IMR-90 (cell line): Measurements from ENCODE around the gene GMEB1. TPM values are rescaled to one million over a fixed set of nuclear protein-coding genes. Genes with fewer than 3 reads are reported as not detected.

Source experiments
- ATAC-seq: fragments of 200-7000 bp; cut with Tn5 transposase; 2 replicates; pipeline ENCODE4 v1.9.1; 2020; ENCODE audit warnings: low read depth, mild to moderate bottlenecking, moderate library complexity
- BruUV-seq: library from RNA; stranded (reverse); fragments of 400-500 nt; replicated peaks from 2 replicates; lab custom pipeline; 2021; lab: Mats Ljungman, UMichigan
- CTCF ChIA-PET: fragments of 300-600 bp; formaldehyde crosslinking; extraction: SDS; loops from one replicate; lab custom pipeline; 2021; ENCODE audit warnings: antibody characterized with exemption; lab: Yijun Ruan, JAX
- POLR2A ChIA-PET: fragments of 300-600 bp; sonication (Branson Sonifier 250); formaldehyde crosslinking; loops from one replicate; lab custom pipeline; 2022; ENCODE audit warnings: antibody characterized with exemption; ENCODE audit not compliant: unreplicated experiment; lab: Charles Lee
- DNase-seq: peaks from one replicate; pipeline ENCODE4 v3.0.0; 2013
- H2AFZ ChIP-seq: replicated peaks from 2 replicates; pipeline ENCODE3; 2013; ENCODE audit warnings: low read length, mild to moderate bottlenecking; ENCODE audit not compliant: poor library complexity
- H2AK5ac ChIP-seq: 2 replicates; pipeline ENCODE4 v1.6.1; 2013; ENCODE audit warnings: low read depth, low read length, inconsistent platforms
- H2AK9ac ChIP-seq: replicated peaks from 2 replicates; pipeline ENCODE3; 2013; ENCODE audit warnings: mild to moderate bottlenecking, low read depth, low read length, moderate library complexity; ENCODE audit not compliant: poor library complexity
- H2BK120ac ChIP-seq: 2 replicates; pipeline ENCODE4 v1.6.1; 2013; ENCODE audit warnings: low read depth, low read length, inconsistent platforms
- H2BK15ac ChIP-seq: 3 replicates; pipeline ENCODE4 v1.6.1; 2013; ENCODE audit warnings: low read depth, low read length, inconsistent platforms
- H2BK20ac ChIP-seq: 2 replicates; pipeline ENCODE4 v1.6.1; 2013; ENCODE audit warnings: low read depth, mild to moderate bottlenecking, inconsistent platforms, low read length, moderate library complexity
- H2BK5ac ChIP-seq: 2 replicates; pipeline ENCODE4 v1.6.1; 2013; ENCODE audit warnings: mild to moderate bottlenecking, low read depth, low read length, inconsistent platforms; ENCODE audit not compliant: poor library complexity, severe bottlenecking
- H3K14ac ChIP-seq: replicated peaks from 2 replicates; pipeline ENCODE4 v1.6.1; 2013; ENCODE audit warnings: low read depth, low read length, inconsistent platforms
- H3K18ac ChIP-seq: 2 replicates; pipeline ENCODE4 v1.6.1; 2013; ENCODE audit warnings: low read depth, low read length, control low read depth
- H3K23ac ChIP-seq: 2 replicates; pipeline ENCODE4 v1.6.1; 2013; ENCODE audit warnings: low read depth, low read length, inconsistent platforms
- H3K27ac ChIP-seq: 2 replicates; pipeline ENCODE4 v1.5.1; 2013; ENCODE audit warnings: mild to moderate bottlenecking, control low read depth, low read length; ENCODE audit not compliant: insufficient read depth
- H3K27me3 ChIP-seq: 2 replicates; pipeline ENCODE4 v1.6.1; 2013; ENCODE audit warnings: low read length; ENCODE audit not compliant: control insufficient read depth, insufficient read depth
- H3K36me3 ChIP-seq: 2 replicates; pipeline ENCODE4 v1.6.1; 2013; ENCODE audit warnings: low read length, mixed read lengths; ENCODE audit not compliant: control insufficient read depth, insufficient read depth
- H3K4ac ChIP-seq: 2 replicates; pipeline ENCODE4 v1.6.1; 2013; ENCODE audit warnings: low read depth, low read length, inconsistent platforms
- H3K4me1 ChIP-seq: 2 replicates; pipeline ENCODE4 v1.6.1; 2013; ENCODE audit warnings: low read length, mixed read lengths; ENCODE audit not compliant: control insufficient read depth, insufficient read depth
- H3K4me2 ChIP-seq: 2 replicates; pipeline ENCODE4 v1.6.1; 2013; ENCODE audit warnings: low read depth, mild to moderate bottlenecking, control low read depth, low read length, moderate library complexity
- H3K4me3 ChIP-seq: 2 replicates; pipeline ENCODE4 v1.5.1; 2013; ENCODE audit warnings: low read depth, mild to moderate bottlenecking, control low read depth, low read length, moderate library complexity; ENCODE audit not compliant: insufficient read depth
- H3K56ac ChIP-seq: 2 replicates; pipeline ENCODE4 v1.6.1; 2013; ENCODE audit warnings: low read length, inconsistent platforms; ENCODE audit not compliant: insufficient read depth; ENCODE audit errors: extremely low read depth
- H3K79me1 ChIP-seq, 2 experiments: 2 replicates each; pipeline ENCODE4 v1.6.1; 2013; ENCODE audit warnings: low read length in 2 of 2, inconsistent platforms in 1 of 2, low read depth in 1 of 2
- H3K9ac ChIP-seq: 2 replicates; pipeline ENCODE4 v1.6.1; 2013; ENCODE audit warnings: low read depth, low read length, control low read depth
- H3K9me1 ChIP-seq: 2 replicates; pipeline ENCODE4 v1.6.1; 2013; ENCODE audit warnings: low read length, inconsistent platforms; ENCODE audit not compliant: insufficient read depth
- H3K9me3 ChIP-seq: 2 replicates; pipeline ENCODE4 v1.6.1; 2013; ENCODE audit warnings: low read length; ENCODE audit not compliant: control insufficient read depth, insufficient read depth
- H4K20me1 ChIP-seq: 2 replicates; pipeline ENCODE4 v1.6.1; 2013; ENCODE audit warnings: low read length, inconsistent platforms; ENCODE audit not compliant: insufficient read depth
- H4K5ac ChIP-seq: 2 replicates; pipeline ENCODE4 v1.6.1; 2013; ENCODE audit warnings: mild to moderate bottlenecking, low read depth, low read length, control low read depth
- H4K8ac ChIP-seq, 2 experiments: 2 replicates each; pipeline ENCODE4 v1.6.1; 2013; ENCODE audit warnings: low read depth in 2 of 2, low read length in 2 of 2, control low read depth in 1 of 2, inconsistent platforms in 1 of 2
- H4K91ac ChIP-seq: 2 replicates; pipeline ENCODE4 v1.6.1; 2013; ENCODE audit warnings: low read depth, low read length, inconsistent platforms; ENCODE audit not compliant: insufficient read depth
- CEBPB ChIP-seq: IDR thresholded peaks from 2 replicates; pipeline ENCODE4 v1.6.1; 2012; ENCODE audit warnings: low read depth, low read length, improper control_type of control experiment
- CHD1 ChIP-seq: IDR thresholded peaks from 2 replicates; pipeline ENCODE4 v1.6.1; 2012; ENCODE audit warnings: low read depth, low read length, improper control_type of control experiment
- FOS ChIP-seq: fragments of 150-350 bp; IDR thresholded peaks from 2 replicates; pipeline ENCODE4 v1.6.1; 2016; ENCODE audit warnings: low read depth, low read length
- MAFK ChIP-seq: IDR thresholded peaks from 2 replicates; pipeline ENCODE4 v1.6.1; 2012; ENCODE audit warnings: low read depth, low read length, improper control_type of control experiment
- WGBS, 2 experiments: methylation state at CpG; one replicate each; pipeline versions ENCODE4 v1.1.5 to v1.1.7; 2013; ENCODE audit warnings: missing lambda C conversion rate in 2 of 2; ENCODE audit not compliant: insufficient read length in 1 of 2; ENCODE audit errors: extremely low coverage in 2 of 2; 5-methylcytosine and 5-hydroxymethylcytosine counted together
- dilution Hi-C: fragments of 300-500 bp; cut with HindIII; formaldehyde crosslinking; loops from one replicate; pipeline ENCODE4 v1.14.3; 2018; ENCODE audit warnings: low sequenced_read_pairs; ENCODE audit not compliant: unreplicated experiment
- in situ Hi-C: fragments of 300-500 bp; cut with MboI; formaldehyde crosslinking; loops from 3 replicates; pipeline ENCODE4 v1.14.3; 2019; ENCODE audit warnings: low sequenced_read_pairs, inconsistent platforms, mixed read lengths
- intact Hi-C: fragments of 100-400 bp; cut with micrococcal nuclease; formaldehyde crosslinking; loops from 2 replicates; pipeline ENCODE4 v1.10.0; 2022
- polyA plus RNA-seq, 3 experiments: library from polyadenylated mRNA; depleted of rRNA; stranded (reverse); fragments of >200 nt; gene quantifications; 2 replicates each; pipeline ENCODE4 v1.2.3, GENCODE V29; 2012; ENCODE audit warnings: low replicate concordance in 1 of 3
- total RNA-seq: library from RNA; depleted of rRNA; stranded (reverse); fragments of >200 nt; gene quantifications from 2 replicates; pipeline ENCODE4 v1.2.3, GENCODE V29; 2012

The GMEB1 gene
- total and polyA plus RNA-seq, 2 of the 4 experiments (the other 2 are of a cell fraction) = 7.1 to 7.9 TPM

DNA sequence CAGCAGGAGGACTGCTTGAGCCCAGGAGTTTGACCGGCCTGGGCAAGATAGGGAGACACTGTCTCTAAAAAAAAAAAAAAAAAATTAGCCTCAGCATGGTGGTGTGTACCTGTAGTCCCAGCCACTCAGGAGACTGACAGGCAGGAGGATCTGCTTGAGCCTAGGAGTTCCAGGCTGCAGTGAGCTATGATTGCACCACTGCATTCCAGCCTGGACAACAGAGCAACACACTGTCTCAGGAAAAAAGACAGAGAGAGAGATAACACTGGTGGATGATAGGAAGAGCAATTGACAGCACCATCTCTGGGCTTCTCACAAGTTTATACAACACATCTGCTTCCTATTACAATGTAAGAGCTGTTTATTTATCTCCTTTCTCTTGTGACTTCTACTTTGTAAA, 22.5 kb upstream of the GMEB1 start:
- Histone ChIP-seq H3K27ac (peak overlapping the region; percentile 10; the same call in 1 of the 2 replicates), H4K91ac (no peak overlapping the region), H2BK20ac (no peak overlapping the region), H4K5ac (no peak overlapping the region), H3K56ac (no peak overlapping the region), H2AK9ac (no peak overlapping the region), H3K4ac (no peak overlapping the region), H3K23ac (no peak overlapping the region), H4K8ac (no peak overlapping the region), H3K18ac (no peak overlapping the region), H2BK120ac (no peak overlapping the region), H3K4me1 (peaks cover 1% of the 10 kb centered on the region), H3K27me3 (no peaks in the 10 kb centered on the region), H3K14ac (no peak overlapping the region), H3K36me3 (no peaks in the 10 kb centered on the region), H3K4me2 (no peak overlapping the region), H2BK15ac (no peak overlapping the region), H2AFZ (peak overlapping the region; percentile 48), H2BK5ac (no peak overlapping the region), H3K9ac (no peak overlapping the region), H3K9me3 (no peaks in the 10 kb centered on the region), H3K79me1 (peaks cover 11 to 31% of the 10 kb centered on the region in 2 experiments; a peak in 3 of 4 replicates), H2AK5ac (no peak overlapping the region; the same call in 1 of the 2 replicates), H4K20me1 (peaks cover 4% of the 10 kb centered on the region; the same call in 1 of the 2 replicates), H3K9me1 (peaks cover 5% of the 10 kb centered on the region; the same call in 1 of the 2 replicates), H3K4me3 (no peak overlapping the region)
- in situ Hi-C loops (no loop called here), intact Hi-C loops (loop anchor here (10.0 kb wide), 2 partner anchors 389 to 549 kb away; no protein-coding TSS in a partner anchor), dilution Hi-C loops (no loop called here)
- POLR2A ChIA-PET = no interaction called here
- DNase-seq (peak; percentile 82), ATAC-seq (peak; percentile 3; the same call in 1 of the 2 replicates)
- TF ChIP-seq MAFK = no peak
- no peak for TF ChIP-seq FOS
- no peak for TF ChIP-seq CHD1
- peak; percentile 69 for TF ChIP-seq CEBPB
- CTCF ChIA-PET = interaction anchor here (0.6 kb wide), 1 partner anchor 478 kb away, joined by 4 read pairs; no protein-coding TSS in a partner anchor
- BruUV-seq = no TSS peak
- WGBS, 2 experiments = 100% methylated on average over 1 of the region's 1 CpG; no CpG with 5 or more reads in 1 of the 2 experiments
